ENCODE results near the gene HOXB1.

GRCh38 chr17:48547808-48548522, 17.2 kb upstream of the HOXB1 start:
- TF ChIP-seq POLR2AphosphoS5 (IDR thresholded peaks at IDR 0.05) (no peak), CTCF (IDR thresholded peaks at IDR 0.05) (no peak), POLR2A (IDR thresholded peaks at IDR 0.05) (no peak), EP300 (IDR thresholded peaks at IDR 0.05) (no peak)
